SK-N-MC (cell line): ENCODE results near the gene RUNX1.

ENCODE experiments used
- FOXP2 ChIP-seq: optimal IDR thresholded peaks from 2 replicates; pipeline ENCODE3; 2011; ENCODE audit warnings: mild to moderate bottlenecking, moderate library complexity; ENCODE audit not compliant: insufficient read depth; ENCODE audit errors: extremely low read length, control extremely low read depth
- POLR2AphosphoS5 ChIP-seq: IDR thresholded peaks from 2 replicates; pipeline ENCODE4 v1.6.1; 2012; ENCODE audit warnings: mild to moderate bottlenecking, low read depth, low read length, borderline replicate concordance

GRCh38 chr21:35034203-35034926, 14.7 kb downstream of the RUNX1 start:
- TF ChIP-seq FOXP2 (no peak), POLR2AphosphoS5 (no peak)
